GM12892 (cell line): Measurements from ENCODE around the gene MTHFS.

Source experiments
- POLR2A ChIP-seq: IDR thresholded peaks from 2 replicates; pipeline ENCODE4 v1.6.1; 2011; ENCODE audit warnings: low read depth, low read length, control low read depth
- POLR2AphosphoS5 ChIP-seq: IDR thresholded peaks from 2 replicates; pipeline ENCODE4 v1.6.1; 2011; ENCODE audit warnings: low read depth, low read length, control low read depth
- TAF1 ChIP-seq: IDR thresholded peaks from 2 replicates; pipeline ENCODE4 v1.6.1; 2011; ENCODE audit warnings: low read depth, mild to moderate bottlenecking, control low read depth, low read length, borderline replicate concordance

GRCh38 chr15:79872358-79873017 lies 24.3 kb downstream of the MTHFS start:
- no peak for TF ChIP-seq POLR2A
- no peak for TF ChIP-seq TAF1
- TF ChIP-seq POLR2AphosphoS5, result no peak
